Smooth muscle cell (in vitro differentiated cells): Measurements from ENCODE around the gene BCCIP. TPM values are rescaled to one million over a fixed set of nuclear protein-coding genes. Genes with fewer than 3 reads are reported as not detected.

Experiments used
- DNase-seq: peaks from one replicate; lab custom pipeline; 2025; ENCODE audit not compliant: unreplicated experiment; lab: John Stamatoyannopoulos, UW
- H2AFZ ChIP-seq: fragments of 200-600 bp; sonication (generic); 2 replicates; pipeline ENCODE4 v1.6.0; 2016; ENCODE audit warnings: antibody characterized with exemption, low read depth, mild to moderate bottlenecking
- H3F3A ChIP-seq: fragments of 200-600 bp; sonication (generic); 2 replicates; pipeline ENCODE4 v1.6.0; 2017; ENCODE audit warnings: antibody characterized with exemption, low read depth
- H3K27ac ChIP-seq: fragments of 200-600 bp; sonication (generic); 2 replicates; pipeline ENCODE4 v1.5.1; 2016; ENCODE audit warnings: low read depth, mild to moderate bottlenecking
- H3K27me3 ChIP-seq: fragments of 200-600 bp; sonication (generic); 2 replicates; pipeline ENCODE4 v1.6.1; 2016; ENCODE audit warnings: low read depth, mild to moderate bottlenecking
- H3K36me3 ChIP-seq: fragments of 200-600 bp; sonication (generic); 2 replicates; pipeline ENCODE4 v1.5.1; 2016; ENCODE audit warnings: low read depth
- H3K4me1 ChIP-seq: fragments of 200-600 bp; sonication (generic); 2 replicates; pipeline ENCODE4 v1.5.1; 2016; ENCODE audit warnings: low read depth
- H3K4me2 ChIP-seq: fragments of 200-600 bp; sonication (generic); 2 replicates; pipeline ENCODE4 v1.6.0; 2016; ENCODE audit warnings: mild to moderate bottlenecking
- H3K4me3 ChIP-seq: fragments of 200-600 bp; sonication (generic); 2 replicates; pipeline ENCODE4 v1.5.1; 2016; ENCODE audit warnings: mild to moderate bottlenecking
- H3K79me2 ChIP-seq: fragments of 200-600 bp; sonication (generic); 2 replicates; pipeline ENCODE4 v1.6.0; 2016; ENCODE audit warnings: low read depth, mild to moderate bottlenecking
- H3K9ac ChIP-seq: fragments of 200-600 bp; sonication (generic); 2 replicates; pipeline ENCODE4 v1.6.0; 2016; ENCODE audit warnings: low read depth
- H3K9me3 ChIP-seq: fragments of 200-600 bp; sonication (generic); replicated peaks from 2 replicates; pipeline ENCODE4 v1.5.1; 2016; ENCODE audit warnings: low read depth
- H4K20me1 ChIP-seq: fragments of 200-600 bp; sonication (generic); 2 replicates; pipeline ENCODE4 v1.6.0; 2016; ENCODE audit warnings: low read depth
- CTCF ChIP-seq: fragments of 200-600 bp; sonication (generic); IDR thresholded peaks from 2 replicates; pipeline ENCODE4 v1.5.1; 2017; ENCODE audit warnings: borderline replicate concordance, mild to moderate bottlenecking, antibody characterized with exemption; ENCODE audit not compliant: insufficient read depth, poor library complexity, severe bottlenecking
- WGBS: methylation state at CpG from one replicate; pipeline ENCODE4 v1.1.7; 2016; ENCODE audit warnings: low lambda C conversion rate; 5-methylcytosine and 5-hydroxymethylcytosine counted together
- polyA plus RNA-seq: library from polyadenylated mRNA; unstranded; fragments of >200 nt; fragmentation: Nextera tagmentation; extraction: Ambion mirVana; gene quantifications from 2 replicates; pipeline ENCODE4 v1.2.1, GENCODE V29; 2016
- total RNA-seq: library from RNA; depleted of rRNA; stranded (reverse); fragments of >200 nt; gene quantifications from 2 replicates; pipeline ENCODE4 v1.2.3, GENCODE V29; 2014

BCCIP gene
- total and polyA plus RNA-seq, 2 experiments from 2014 or later: 55.3 to 87.5 TPM

GRCh38 chr10:125838802-125839575 lies 15.6 kb downstream of the BCCIP start:
- no peak for TF ChIP-seq CTCF
- Histone ChIP-seq H2AFZ (no peak overlapping the region), H3K27ac (no peak overlapping the region), H3K4me2 (no peak overlapping the region), H3F3A (peaks cover 3% of the 10 kb centered on the region), H4K20me1 (no peaks in the 10 kb centered on the region), H3K27me3 (no peaks in the 10 kb centered on the region), H3K36me3 (peaks cover 31% of the 10 kb centered on the region), H3K4me3 (no peak overlapping the region), H3K79me2 (no peaks in the 10 kb centered on the region), H3K4me1 (no peaks in the 10 kb centered on the region), H3K9ac (no peak overlapping the region), H3K9me3 (no peaks in the 10 kb centered on the region)
- 96% methylated on average over 9 of the region's 9 CpGs for WGBS
- no peak for DNase-seq

GRCh38 chr10:125840406-125840805 lies 17.1 kb downstream of the BCCIP start:
- WGBS: 97% methylated on average over 9 of the region's 9 CpGs
- Histone ChIP-seq H3K9ac (no peak overlapping the region), H3K4me1 (no peaks in the 10 kb centered on the region), H3K27ac (no peak overlapping the region), H3K4me2 (no peak overlapping the region), H3K79me2 (no peaks in the 10 kb centered on the region), H3K27me3 (no peaks in the 10 kb centered on the region), H4K20me1 (no peaks in the 10 kb centered on the region), H3F3A (no peaks in the 10 kb centered on the region), H3K36me3 (peaks cover 29% of the 10 kb centered on the region), H3K4me3 (no peak overlapping the region), H2AFZ (no peak overlapping the region), H3K9me3 (no peaks in the 10 kb centered on the region)
- no peak for DNase-seq
- TF ChIP-seq CTCF: no peak

- H3K9ac ChIP-seq: no peak overlapping the region
- H3K4me2 ChIP-seq: no peak overlapping the region
- DNase-seq: no peak
Measured at GRCh38 chr10:125840955-125841354, 17.6 kb downstream of the BCCIP start.

More at GRCh38 chr10:125840955-125841354, 17.6 kb downstream of the BCCIP start:
- Histone ChIP-seq H3F3A (no peaks in the 10 kb centered on the region), H3K27me3 (no peaks in the 10 kb centered on the region), H3K4me3 (no peak overlapping the region), H3K79me2 (no peaks in the 10 kb centered on the region), H4K20me1 (no peaks in the 10 kb centered on the region), H3K27ac (no peak overlapping the region), H3K36me3 (peaks cover 29% of the 10 kb centered on the region), H2AFZ (no peak overlapping the region), H3K9me3 (no peaks in the 10 kb centered on the region), H3K4me1 (no peaks in the 10 kb centered on the region)
- no peak for TF ChIP-seq CTCF
- WGBS: 94% methylated on average over 3 of the region's 3 CpGs
